ENCODE measurements around the gene ZNF784.

Gene ZNF784

DNA sequence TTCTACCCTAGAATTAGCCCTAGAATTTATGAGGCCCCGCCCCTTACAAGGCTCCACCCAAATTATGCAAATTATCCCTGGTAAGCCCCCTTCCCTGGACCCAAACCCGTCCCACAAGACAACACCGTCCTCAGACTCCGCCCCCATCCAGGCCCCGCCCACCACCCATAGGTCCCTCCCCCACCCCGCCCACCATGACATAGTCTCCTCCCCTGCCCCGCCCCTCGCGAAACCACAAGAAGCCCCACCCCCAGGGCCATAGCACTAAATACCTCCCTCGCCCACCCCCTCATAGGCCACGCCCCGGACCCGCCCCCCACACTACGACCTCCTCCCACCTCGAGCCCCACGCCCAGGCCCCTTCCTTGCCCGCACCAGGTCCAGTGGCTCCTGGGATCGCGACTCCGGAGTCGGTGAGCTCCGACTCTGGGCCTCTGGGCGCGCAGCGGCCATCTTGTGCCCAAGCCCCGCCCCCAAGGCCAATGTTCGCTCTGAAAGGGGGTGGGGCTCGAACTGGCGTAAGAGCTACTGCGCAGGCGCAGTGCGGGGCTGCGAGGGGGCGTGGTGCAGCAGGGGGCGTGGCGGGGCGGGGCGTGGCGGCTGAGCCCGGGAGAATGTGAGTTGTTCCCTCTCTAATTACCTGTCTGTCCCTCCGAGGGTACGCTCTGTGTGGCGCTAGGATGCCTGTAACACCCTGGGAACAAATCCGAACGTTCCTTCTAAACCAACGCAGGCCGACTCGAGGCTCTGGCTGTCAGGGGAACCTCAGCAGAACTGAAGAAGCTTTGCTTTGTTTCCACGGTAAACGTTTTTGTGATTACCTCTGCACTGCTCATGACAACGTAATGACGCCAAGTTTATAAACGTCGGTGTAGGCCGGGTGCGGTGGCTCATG lies at the start of gene ZNF784:
Gene ZNF784, minus strand, starts transcription at position 458 of the 895 bp plus-strand sequence. Its CDS starts 5 bp downstream, at position 453.
- Histone ChIP-seq H3K9ac (ENCODE audit: low read depth in 1 of 2, low read length in 2 of 2) (peak within 1 kb of the TSS; percentile 59 to 69), H3K4me3 (ENCODE audit: low read depth in 1 of 2, low read length in 2 of 2) (peak within 1 kb of the TSS; percentile 62 to 64), H3K27me3 (ENCODE audit: control insufficient read depth in 1 of 2, insufficient read depth in 2 of 2, low read length in 2 of 2) (no peaks in the 10 kb centered on the region), H3K36me3 (ENCODE audit: control insufficient read depth in 1 of 2, insufficient read depth in 2 of 2, low read length in 2 of 2) (peaks cover 0 to 9% of the 10 kb centered on the region in 2 donors), H3K9me3 (ENCODE audit: control insufficient read depth in 1 of 2, low read length in 2 of 2) (no peaks in the 10 kb centered on the region), H3K4me1 (ENCODE audit: control insufficient read depth in 1 of 2, insufficient read depth in 2 of 2, low read length in 2 of 2) (peaks cover 14 to 19% of the 10 kb centered on the region in 2 donors), H3K27ac (ENCODE audit: low read depth, low read length) (peak within 1 kb of the TSS; percentile 99)

DNA sequence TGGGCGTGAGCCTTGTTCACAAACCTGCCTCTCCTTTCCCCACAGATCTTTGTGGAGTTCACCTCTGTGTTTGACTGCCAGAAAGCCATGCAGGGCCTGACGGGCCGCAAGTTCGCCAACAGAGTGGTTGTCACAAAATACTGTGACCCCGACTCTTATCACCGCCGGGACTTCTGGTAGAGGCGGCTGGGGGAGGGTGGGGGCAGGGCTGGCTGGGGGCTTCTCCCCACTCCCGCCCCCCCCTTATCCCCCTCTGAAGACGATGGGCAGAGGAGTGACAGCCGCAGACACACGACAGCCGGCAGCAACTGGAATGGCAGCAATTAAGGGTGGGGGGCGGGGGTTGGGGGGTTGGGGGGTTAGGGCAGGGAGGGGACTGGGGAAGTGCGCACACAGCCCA lies 49.5 kb upstream of the ZNF784 start:
- Histone ChIP-seq H3K27me3 (ENCODE audit: control insufficient read depth in 1 of 2, insufficient read depth in 2 of 2, low read length in 2 of 2) (no peaks in the 10 kb centered on the region), H3K4me1 (ENCODE audit: control insufficient read depth in 1 of 2, insufficient read depth in 2 of 2, low read length in 2 of 2) (peaks cover 29 to 41% of the 10 kb centered on the region in 2 donors), H3K9me3 (ENCODE audit: control insufficient read depth in 1 of 2, low read length in 2 of 2) (no peaks in the 10 kb centered on the region), H3K27ac (ENCODE audit: low read depth, low read length) (no peak overlapping the region), H3K4me3 (ENCODE audit: low read depth in 1 of 2, low read length in 2 of 2) (no peak overlapping the region), H3K9ac (ENCODE audit: low read depth in 1 of 2, low read length in 2 of 2) (no peak overlapping the region), H3K36me3 (ENCODE audit: control insufficient read depth in 1 of 2, insufficient read depth in 2 of 2, low read length in 2 of 2) (peaks cover 24 to 46% of the 10 kb centered on the region in 2 donors)

DNA sequence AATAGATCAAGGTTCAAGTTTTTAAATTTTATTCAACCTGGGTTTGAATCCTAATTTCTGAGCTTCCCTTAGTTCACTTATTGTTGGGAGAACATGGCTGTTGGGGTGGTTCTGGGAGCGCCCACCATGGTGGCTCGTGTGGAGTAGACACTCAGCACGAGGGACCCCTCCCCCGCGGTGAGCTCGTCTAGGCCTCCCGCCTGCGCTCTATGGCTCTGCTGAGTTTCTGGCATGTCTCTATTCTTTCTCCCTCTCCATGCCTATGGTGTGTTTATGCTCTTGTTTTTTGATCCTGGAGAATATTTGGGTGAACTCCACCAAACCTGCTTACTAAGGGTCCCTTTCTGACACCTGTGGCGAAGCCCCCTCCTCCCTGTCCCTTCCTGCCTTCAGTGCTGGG lies 49.1 kb upstream of the ZNF784 start:
- Histone ChIP-seq H3K27me3 (ENCODE audit: control insufficient read depth in 1 of 2, insufficient read depth in 2 of 2, low read length in 2 of 2) (no peaks in the 10 kb centered on the region), H3K9me3 (ENCODE audit: control insufficient read depth in 1 of 2, low read length in 2 of 2) (no peaks in the 10 kb centered on the region), H3K27ac (ENCODE audit: low read depth, low read length) (no peak overlapping the region), H3K36me3 (ENCODE audit: control insufficient read depth in 1 of 2, insufficient read depth in 2 of 2, low read length in 2 of 2) (peaks cover 25 to 46% of the 10 kb centered on the region in 2 donors), H3K4me1 (ENCODE audit: control insufficient read depth in 1 of 2, insufficient read depth in 2 of 2, low read length in 2 of 2) (peaks cover 26 to 37% of the 10 kb centered on the region in 2 donors), H3K9ac (ENCODE audit: low read depth in 1 of 2, low read length in 2 of 2) (no peak overlapping the region), H3K4me3 (ENCODE audit: low read depth in 1 of 2, low read length in 2 of 2) (no peak overlapping the region)

DNA sequence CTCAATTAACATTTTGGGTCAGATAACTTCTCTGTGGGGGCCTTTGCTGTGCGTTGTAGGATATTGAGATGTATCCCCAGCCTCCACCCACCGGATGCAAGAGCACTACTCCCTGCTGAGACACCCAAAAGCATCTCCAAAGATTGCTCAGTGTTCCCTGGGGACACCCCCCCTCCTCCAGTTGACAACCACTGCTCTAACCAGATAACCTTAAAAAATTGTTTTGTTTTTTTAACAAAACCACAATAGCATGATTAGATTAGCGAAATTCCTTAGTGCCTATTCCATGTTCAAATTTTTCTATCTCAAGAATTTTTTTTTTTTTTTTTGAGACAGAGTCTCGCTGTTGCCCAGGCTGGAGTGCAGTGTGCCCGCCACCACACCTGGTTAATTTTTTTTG lies 48.1 kb upstream of the ZNF784 start:
- peaks cover 21 to 48% of the 10 kb centered on the region in 2 donors for H3K36me3 ChIP-seq (ENCODE audit: control insufficient read depth in 1 of 2, insufficient read depth in 2 of 2, low read length in 2 of 2)
- peaks cover 26 to 35% of the 10 kb centered on the region in 2 donors for H3K4me1 ChIP-seq (ENCODE audit: control insufficient read depth in 1 of 2, insufficient read depth in 2 of 2, low read length in 2 of 2)

DNA sequence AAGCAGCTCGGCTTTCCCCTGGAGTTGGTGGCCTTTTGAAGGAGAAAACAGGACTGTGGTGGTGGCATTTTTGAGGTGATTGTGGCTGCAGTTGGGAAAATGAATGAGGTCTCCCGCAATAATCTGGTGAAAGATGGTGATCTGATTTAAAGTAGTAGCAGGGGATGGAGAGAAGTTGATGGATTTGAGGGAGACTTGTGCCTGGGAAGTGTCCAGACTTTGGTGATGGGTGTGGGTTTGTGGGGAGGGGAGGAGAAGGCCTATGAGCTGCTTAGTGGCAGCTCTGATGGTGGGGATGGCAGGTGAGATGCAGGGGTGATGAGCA lies 46.6 kb upstream of the ZNF784 start:
- no peaks in the 10 kb centered on the region for H3K9me3 ChIP-seq (ENCODE audit: control insufficient read depth in 1 of 2, low read length in 2 of 2)
- peaks cover 31 to 62% of the 10 kb centered on the region in 2 donors for H3K36me3 ChIP-seq (ENCODE audit: control insufficient read depth in 1 of 2, insufficient read depth in 2 of 2, low read length in 2 of 2)
- no peak overlapping the region for H3K9ac ChIP-seq (ENCODE audit: low read depth in 1 of 2, low read length in 2 of 2)
- H3K4me3 ChIP-seq (ENCODE audit: low read depth in 1 of 2, low read length in 2 of 2), result no peak overlapping the region
- H3K27ac ChIP-seq (ENCODE audit: low read depth, low read length), result no peak overlapping the region
- H3K27me3 ChIP-seq (ENCODE audit: control insufficient read depth in 1 of 2, insufficient read depth in 2 of 2, low read length in 2 of 2), result no peaks in the 10 kb centered on the region
- peaks cover 24 to 35% of the 10 kb centered on the region in 2 donors for H3K4me1 ChIP-seq (ENCODE audit: control insufficient read depth in 1 of 2, insufficient read depth in 2 of 2, low read length in 2 of 2)

More for the DNA sequence above, 48.1 kb upstream of the ZNF784 start:
- Histone ChIP-seq H3K9me3 (ENCODE audit: control insufficient read depth in 1 of 2, low read length in 2 of 2) (no peaks in the 10 kb centered on the region), H3K9ac (ENCODE audit: low read depth in 1 of 2, low read length in 2 of 2) (no peak overlapping the region), H3K4me3 (ENCODE audit: low read depth in 1 of 2, low read length in 2 of 2) (no peak overlapping the region), H3K27me3 (ENCODE audit: control insufficient read depth in 1 of 2, insufficient read depth in 2 of 2, low read length in 2 of 2) (no peaks in the 10 kb centered on the region), H3K27ac (ENCODE audit: low read depth, low read length) (no peak overlapping the region)

DNA sequence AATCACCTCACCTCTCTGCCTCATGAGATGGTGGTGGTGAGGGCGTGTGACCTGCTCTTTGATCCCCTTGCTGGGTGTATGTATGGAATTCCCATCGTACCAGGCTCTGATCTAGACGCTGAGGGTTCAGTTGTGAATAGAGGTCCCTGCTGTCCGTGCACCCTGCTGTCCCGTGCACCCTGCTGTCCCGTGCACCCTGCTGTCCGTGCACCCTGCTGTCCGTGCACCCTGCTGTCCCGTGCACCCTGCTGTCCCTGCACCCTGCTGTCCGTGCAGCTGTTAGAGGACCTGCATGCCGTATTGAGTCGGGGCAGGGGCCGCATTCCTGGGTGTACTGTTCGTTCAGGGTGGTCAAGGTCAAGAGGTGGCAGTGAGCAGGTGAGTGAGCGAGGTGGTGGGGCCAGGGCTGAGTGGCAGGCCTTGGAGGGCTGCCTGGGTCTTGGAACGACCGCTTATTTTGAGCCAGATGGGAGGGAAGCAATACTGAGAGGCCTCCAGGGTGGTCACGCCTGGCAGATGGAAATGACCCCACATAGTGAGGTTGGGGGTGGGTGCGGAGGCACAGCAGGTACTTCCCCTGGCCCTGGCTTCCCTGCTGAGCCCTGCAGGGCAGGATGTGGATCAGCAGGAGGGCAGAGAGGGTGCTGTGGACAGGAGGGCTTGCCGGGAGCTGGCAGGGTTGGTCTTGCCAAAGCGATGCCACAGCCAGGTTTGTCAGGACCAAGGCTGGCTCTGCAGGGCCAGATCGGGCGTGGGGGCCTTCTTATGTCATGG lies 46.1 kb upstream of the ZNF784 start:
- H3K9me3 ChIP-seq (ENCODE audit: control insufficient read depth in 1 of 2, low read length in 2 of 2), result no peaks in the 10 kb centered on the region
- no peak overlapping the region for H3K27ac ChIP-seq (ENCODE audit: low read depth, low read length)
- no peak overlapping the region for H3K4me3 ChIP-seq (ENCODE audit: low read depth in 1 of 2, low read length in 2 of 2)
- no peak overlapping the region for H3K9ac ChIP-seq (ENCODE audit: low read depth in 1 of 2, low read length in 2 of 2)
- peaks cover 33 to 67% of the 10 kb centered on the region in 2 donors for H3K36me3 ChIP-seq (ENCODE audit: control insufficient read depth in 1 of 2, insufficient read depth in 2 of 2, low read length in 2 of 2)
- no peaks in the 10 kb centered on the region for H3K27me3 ChIP-seq (ENCODE audit: control insufficient read depth in 1 of 2, insufficient read depth in 2 of 2, low read length in 2 of 2)
- peaks cover 24 to 29% of the 10 kb centered on the region in 2 donors for H3K4me1 ChIP-seq (ENCODE audit: control insufficient read depth in 1 of 2, insufficient read depth in 2 of 2, low read length in 2 of 2)

- Histone ChIP-seq H3K4me3 (ENCODE audit: low read depth in 1 of 2, low read length in 2 of 2) (no peak overlapping the region), H3K36me3 (ENCODE audit: control insufficient read depth in 1 of 2, insufficient read depth in 2 of 2, low read length in 2 of 2) (peaks cover 33 to 73% of the 10 kb centered on the region in 2 donors)
Observed at GRCh38 chr19:55669418-55670279, 45.3 kb upstream of the ZNF784 start.

DNA sequence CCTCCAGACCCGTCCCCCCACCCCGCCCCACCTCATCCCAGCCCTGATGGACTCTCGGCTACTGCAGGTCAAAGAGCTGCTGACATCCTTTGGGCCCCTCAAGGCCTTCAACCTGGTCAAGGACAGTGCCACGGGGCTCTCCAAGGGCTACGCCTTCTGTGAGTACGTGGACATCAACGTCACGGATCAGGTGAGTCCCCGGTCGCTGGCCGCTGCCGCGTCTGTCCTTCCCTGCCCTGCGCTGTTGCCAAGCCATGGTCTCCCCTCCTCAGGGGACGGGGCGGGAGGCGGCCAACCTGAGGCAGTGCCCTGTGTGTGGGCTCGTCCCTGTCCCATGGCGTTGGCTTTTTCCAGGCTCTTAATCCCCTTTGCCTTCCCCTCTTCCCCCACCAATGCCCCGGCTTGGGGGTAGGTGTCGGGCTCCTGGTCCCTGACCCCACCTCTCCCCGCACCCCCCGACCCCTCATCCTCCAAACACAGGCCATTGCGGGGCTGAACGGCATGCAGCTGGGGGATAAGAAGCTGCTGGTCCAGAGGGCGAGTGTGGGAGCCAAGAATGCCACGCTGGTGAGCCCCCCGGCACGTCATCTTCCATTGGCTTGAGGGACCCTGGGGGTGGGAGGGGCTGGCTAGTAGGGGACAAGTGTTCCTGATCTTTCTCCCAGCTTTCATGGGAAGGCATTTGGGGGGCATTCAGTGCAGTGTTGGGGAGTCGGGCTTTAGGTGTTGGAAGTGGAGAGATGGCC lies 44.4 kb upstream of the ZNF784 start:
- peaks cover 39 to 82% of the 10 kb centered on the region in 2 donors for H3K36me3 ChIP-seq (ENCODE audit: control insufficient read depth in 1 of 2, insufficient read depth in 2 of 2, low read length in 2 of 2)
- peaks cover 24 to 29% of the 10 kb centered on the region in 2 donors for H3K4me1 ChIP-seq (ENCODE audit: control insufficient read depth in 1 of 2, insufficient read depth in 2 of 2, low read length in 2 of 2)
- H3K9me3 ChIP-seq (ENCODE audit: control insufficient read depth in 1 of 2, low read length in 2 of 2), result no peaks in the 10 kb centered on the region
- no peak overlapping the region for H3K4me3 ChIP-seq (ENCODE audit: low read depth in 1 of 2, low read length in 2 of 2)
- H3K9ac ChIP-seq (ENCODE audit: low read depth in 1 of 2, low read length in 2 of 2), result no peak overlapping the region
- H3K27ac ChIP-seq (ENCODE audit: low read depth, low read length), result no peak overlapping the region
- no peaks in the 10 kb centered on the region for H3K27me3 ChIP-seq (ENCODE audit: control insufficient read depth in 1 of 2, insufficient read depth in 2 of 2, low read length in 2 of 2)

More at GRCh38 chr19:55669418-55670279, 45.3 kb upstream of the ZNF784 start:
- no peak overlapping the region for H3K9ac ChIP-seq (ENCODE audit: low read depth in 1 of 2, low read length in 2 of 2)
- no peaks in the 10 kb centered on the region for H3K27me3 ChIP-seq (ENCODE audit: control insufficient read depth in 1 of 2, insufficient read depth in 2 of 2, low read length in 2 of 2)
- H3K4me1 ChIP-seq (ENCODE audit: control insufficient read depth in 1 of 2, insufficient read depth in 2 of 2, low read length in 2 of 2), result peaks cover 24 to 29% of the 10 kb centered on the region in 2 donors
- no peaks in the 10 kb centered on the region for H3K9me3 ChIP-seq (ENCODE audit: control insufficient read depth in 1 of 2, low read length in 2 of 2)
- H3K27ac ChIP-seq (ENCODE audit: low read depth, low read length), result no peak overlapping the region

- Histone ChIP-seq H3K9me3 (ENCODE audit: control insufficient read depth in 1 of 2, low read length in 2 of 2) (no peaks in the 10 kb centered on the region), H3K4me1 (ENCODE audit: control insufficient read depth in 1 of 2, insufficient read depth in 2 of 2, low read length in 2 of 2) (peaks cover 24 to 29% of the 10 kb centered on the region in 2 donors), H3K27ac (ENCODE audit: low read depth, low read length) (no peak overlapping the region), H3K4me3 (ENCODE audit: low read depth in 1 of 2, low read length in 2 of 2) (no peak overlapping the region), H3K9ac (ENCODE audit: low read depth in 1 of 2, low read length in 2 of 2) (no peak overlapping the region), H3K36me3 (ENCODE audit: control insufficient read depth in 1 of 2, insufficient read depth in 2 of 2, low read length in 2 of 2) (peaks cover 45 to 85% of the 10 kb centered on the region in 2 donors), H3K27me3 (ENCODE audit: control insufficient read depth in 1 of 2, insufficient read depth in 2 of 2, low read length in 2 of 2) (no peaks in the 10 kb centered on the region)
Observed at GRCh38 chr19:55667958-55668357, 43.6 kb upstream of the ZNF784 start.
